Omental fat pad (tissue), 4 donors: ENCODE data around the gene FCGR3A. TPM values are rescaled to one million over a fixed set of nuclear protein-coding genes. Genes with fewer than 3 reads are reported as not detected.

Experiments used
- ATAC-seq: fragments of 150-250 bp; one replicate; pipeline ENCODE4 v1.9.1; 2016; ENCODE audit warnings: mild to moderate bottlenecking, moderate library complexity; ENCODE audit not compliant: low FRiP score
- DNase-seq: peaks from one replicate; pipeline ENCODE4 v3.0.0-alpha.2; 2019; ENCODE audit warnings: low spot score
- CTCF ChIP-seq, 3 donors: fragments of 450-650 bp; IDR thresholded peaks; one replicate each; pipeline ENCODE4 v1.5.1; 2016 to 2017; ENCODE audit warnings: antibody characterized with exemption in 3 of 3, mild to moderate bottlenecking in 3 of 3, moderate library complexity in 2 of 3
- total RNA-seq, 4 donors: library from RNA; depleted of rRNA; stranded (reverse); fragments of >200 nt; gene quantifications; one replicate each; pipeline ENCODE4 v1.1.0, GENCODE V29; 2016

The FCGR3A gene
- total RNA-seq, 4 donors from 2014 or later, result 27.6 to 44.3 (median 29.4) TPM

GRCh38 chr1:161495490-161495889 is 54.1 kb downstream of the FCGR3A start:
- TF ChIP-seq CTCF (IDR thresholded peaks at IDR 0.05), result no peak
- DNase-seq (no peak), ATAC-seq (no peak)

GRCh38 chr1:161494091-161494735 is 55.4 kb downstream of the FCGR3A start:
- ATAC-seq, result no peak
- DNase-seq, result no peak
- TF ChIP-seq CTCF (IDR thresholded peaks at IDR 0.05), result no peak

- TF ChIP-seq CTCF (IDR thresholded peaks at IDR 0.05), result no peak
Observed at GRCh38 chr1:161492827-161493226, 56.8 kb downstream of the FCGR3A start.

More at GRCh38 chr1:161492827-161493226, 56.8 kb downstream of the FCGR3A start:
- DNase-seq, result no peak
- no peak for ATAC-seq

Other genes starting within 250 kb of the FCGR3A start
- gene MPZ, start 239.8 kb downstream of the FCGR3A start, total RNA-seq, result 1 to 10 TPM; 1.8 to 9.0 (median 4.2) TPM
- gene SDHC, start 235.4 kb downstream of the FCGR3A start, total RNA-seq, result 10 to 100 TPM; 22.9 to 66.3 (median 49.3) TPM
- not detected for gene CFAP126, start 181.9 kb downstream of the FCGR3A start, total RNA-seq
- gene FCGR2A, start 44.4 kb downstream of the FCGR3A start, total RNA-seq, result 100 to 1,000 TPM; 118 to 222 (median 130) TPM
- gene HSPA6, start 25.3 kb downstream of the FCGR3A start, total RNA-seq, result 100 to 1,000 TPM in 1 of 4 donors, 10 to 100 TPM in 2, 1 to 10 TPM in 1; 8.2 to 134 (median 18.8) TPM
- gene FCGR3B, start 81.4 kb upstream of the FCGR3A start, total RNA-seq, result 10 to 100 TPM in 1 of 4 donors, 1 to 10 TPM in 3; 3.7 to 31.4 (median 5.9) TPM
- gene FCGR2B, start 113.3 kb upstream of the FCGR3A start, total RNA-seq, result 10 to 100 TPM; 31.3 to 74.9 (median 42.8) TPM
- gene FCRLA, start 157.4 kb upstream of the FCGR3A start, total RNA-seq, result under 1 TPM in 2 of 4 donors, not detected in 2; 0.48 to 0.84 TPM
- gene FCRLB, start 171.7 kb upstream of the FCGR3A start, total RNA-seq, result 1 to 10 TPM in 2 of 4 donors, under 1 TPM in 2; 0.65 to 2.2 (median 0.98) TPM
- gene DUSP12, start 200.0 kb upstream of the FCGR3A start, total RNA-seq, result 10 to 100 TPM; 14.8 to 49.2 (median 27.8) TPM
- 10 to 100 TPM; 30.9 to 38.0 (median 36.1) TPM for gene ATF6, start 216.5 kb upstream of the FCGR3A start, total RNA-seq